A673 (cell line): Measurements from ENCODE around the gene EMID1.

ENCODE experiments used
- EZH2 ChIP-seq: fragments of 200-600 bp; sonication (generic); IDR thresholded peaks from 2 replicates; pipeline ENCODE4 v1.6.1; 2017; ENCODE audit warnings: borderline replicate concordance, low read depth, mild to moderate bottlenecking, mixed read lengths, antibody characterized with exemption, low read length; ENCODE audit not compliant: poor library complexity, severe bottlenecking
- TF ChIP-seq, protein P1 (sequence below): fragments of 300-800, 200-600 bp; sonication (generic); conservative IDR thresholded peaks from 2 replicates; pipeline ENCODE4 v1.5.1; 2017; ENCODE audit warnings: low read depth, mild to moderate bottlenecking, antibody characterized with exemption, low read length, moderate library complexity, mixed read lengths

- TF ChIP-seq, protein P1, sequence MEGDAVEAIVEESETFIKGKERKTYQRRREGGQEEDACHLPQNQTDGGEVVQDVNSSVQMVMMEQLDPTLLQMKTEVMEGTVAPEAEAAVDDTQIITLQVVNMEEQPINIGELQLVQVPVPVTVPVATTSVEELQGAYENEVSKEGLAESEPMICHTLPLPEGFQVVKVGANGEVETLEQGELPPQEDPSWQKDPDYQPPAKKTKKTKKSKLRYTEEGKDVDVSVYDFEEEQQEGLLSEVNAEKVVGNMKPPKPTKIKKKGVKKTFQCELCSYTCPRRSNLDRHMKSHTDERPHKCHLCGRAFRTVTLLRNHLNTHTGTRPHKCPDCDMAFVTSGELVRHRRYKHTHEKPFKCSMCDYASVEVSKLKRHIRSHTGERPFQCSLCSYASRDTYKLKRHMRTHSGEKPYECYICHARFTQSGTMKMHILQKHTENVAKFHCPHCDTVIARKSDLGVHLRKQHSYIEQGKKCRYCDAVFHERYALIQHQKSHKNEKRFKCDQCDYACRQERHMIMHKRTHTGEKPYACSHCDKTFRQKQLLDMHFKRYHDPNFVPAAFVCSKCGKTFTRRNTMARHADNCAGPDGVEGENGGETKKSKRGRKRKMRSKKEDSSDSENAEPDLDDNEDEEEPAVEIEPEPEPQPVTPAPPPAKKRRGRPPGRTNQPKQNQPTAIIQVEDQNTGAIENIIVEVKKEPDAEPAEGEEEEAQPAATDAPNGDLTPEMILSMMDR = no peak
- no peak for TF ChIP-seq EZH2
These were observed 911 bp downstream of the EMID1 start for GRCh38 chr22:29206372-29207242.
